Gastroesophageal sphincter (tissue), 4 donors: Measurements from ENCODE around the gene GOLGA6D. TPM values are rescaled to one million over a fixed set of nuclear protein-coding genes. Genes with fewer than 3 reads are reported as not detected.
"Not testable (repeated sequence)": the region's sequence is repeated elsewhere in the genome, so short reads cannot be mapped to it uniquely, and the experiment has no call there.

ENCODE experiments used
- ATAC-seq: fragments of 150-250 bp; one replicate; pipeline ENCODE4 v1.9.1; 2016; ENCODE audit warnings: mild to moderate bottlenecking, moderate library complexity
- H3K27ac ChIP-seq, 4 donors: fragments of 200-600 bp; sonication (generic) in 3 of 4; 1 replicate in 3 of 4; 2 replicates in 1 of 4; pipeline ENCODE4 v1.5.1; 2016 to 2019
- H3K27me3 ChIP-seq: fragments of 200-600 bp; sonication (generic); one replicate; pipeline ENCODE4 v1.5.1; 2019
- H3K36me3 ChIP-seq, 2 donors: fragments of 200-600 bp; sonication (generic); one replicate each; pipeline ENCODE4 v1.5.1; 2019; ENCODE audit warnings: control low read depth in 1 of 2
- H3K4me1 ChIP-seq, 3 donors: fragments of 200-600 bp; sonication (generic); 1 replicate in 2 of 3; 2 replicates in 1 of 3; pipeline ENCODE4 v1.5.1; 2016 to 2019; ENCODE audit warnings: control low read depth in 2 of 3
- H3K4me3 ChIP-seq, 2 donors: fragments of 200-600 bp; sonication (generic); one replicate each; pipeline ENCODE4 v1.5.1; 2019; ENCODE audit warnings: mild to moderate bottlenecking in 1 of 2, moderate library complexity in 1 of 2
- H3K9me3 ChIP-seq, 3 donors: fragments of 200-600 bp; sonication (generic); one replicate each; pipeline ENCODE4 v1.5.1; 2017 to 2019; ENCODE audit warnings: control low read depth in 2 of 3
- CTCF ChIP-seq, 4 experiments: fragments of 200-600 bp in 2 of 4; fragments of 450-650 bp in 2 of 4; sonication (generic) in 1 of 4; IDR thresholded peaks; one replicate each; pipeline ENCODE4 v1.5.1; 2017 to 2019; ENCODE audit warnings: antibody characterized with exemption in 4 of 4, mild to moderate bottlenecking in 2 of 4, moderate library complexity in 2 of 4
- EP300 ChIP-seq: sonication (generic); formaldehyde crosslinking; IDR thresholded peaks from one replicate; pipeline ENCODE4 v1.6.1; 2017; ENCODE audit warnings: antibody characterized with exemption, mild to moderate bottlenecking
- POLR2A ChIP-seq, 2 donors: fragments of 450-650 bp; IDR thresholded peaks; one replicate each; pipeline ENCODE4 v1.6.1; 2017; ENCODE audit warnings: antibody characterized with exemption in 2 of 2, mild to moderate bottlenecking in 2 of 2, moderate library complexity in 1 of 2
- POLR2AphosphoS5 ChIP-seq: sonication (generic); formaldehyde crosslinking; IDR thresholded peaks from one replicate; pipeline ENCODE4 v1.6.1; 2017; ENCODE audit warnings: antibody characterized with exemption
- WGBS, 2 donors: methylation state at CpG; one replicate each; pipeline ENCODE4 v1.1.5; 2018; ENCODE audit warnings: low coverage in 1 of 2; 5-methylcytosine and 5-hydroxymethylcytosine counted together
- total RNA-seq, 4 donors: library from RNA; depleted of rRNA; stranded (reverse); fragments of >200 nt; gene quantifications; one replicate each; pipeline ENCODE4 v1.1.0, GENCODE V29; 2016

GOLGA6D gene
- total RNA-seq, 4 donors from 2014 or later = not detected

- TF ChIP-seq CTCF (IDR thresholded peaks at IDR 0.05) (no peak), POLR2A (IDR thresholded peaks at IDR 0.05) (no peak), POLR2AphosphoS5 (no peak), EP300 (no peak)
- ATAC-seq = no peak
- 89 to 100% methylated on average over 1 to 3 of the region's 11 CpGs for WGBS, 2 donors
Measured at GRCh38 chr15:75235760-75236729, 46.6 kb upstream of the GOLGA6D start.

GRCh38 chr15:75237316-75237982, 45.2 kb upstream of the GOLGA6D start:
- Histone ChIP-seq H3K4me1 (no peaks in the 10 kb centered on the region), H3K4me3 (no peak overlapping the region), H3K36me3 (no peaks in the 10 kb centered on the region), H3K27ac (no peak overlapping the region), H3K27me3 (peaks cover 52% of the 10 kb centered on the region), H3K9me3 (no peaks in the 10 kb centered on the region)
- ATAC-seq = no peak
- TF ChIP-seq CTCF (IDR thresholded peaks at IDR 0.05) = no peak
- no peak for TF ChIP-seq POLR2A (IDR thresholded peaks at IDR 0.05)
- TF ChIP-seq EP300 = no peak
- no peak for TF ChIP-seq POLR2AphosphoS5
- WGBS, 2 donors = no CpG with 5 or more reads among the region's 11 CpGs

More at GRCh38 chr15:75235760-75236729, 46.6 kb upstream of the GOLGA6D start:
- Histone ChIP-seq H3K4me3 (no peak overlapping the region), H3K27ac (no peak overlapping the region), H3K4me1 (no peaks in the 10 kb centered on the region), H3K36me3 (no peaks in the 10 kb centered on the region), H3K27me3 (peaks cover 62% of the 10 kb centered on the region), H3K9me3 (no peaks in the 10 kb centered on the region)

DNA sequence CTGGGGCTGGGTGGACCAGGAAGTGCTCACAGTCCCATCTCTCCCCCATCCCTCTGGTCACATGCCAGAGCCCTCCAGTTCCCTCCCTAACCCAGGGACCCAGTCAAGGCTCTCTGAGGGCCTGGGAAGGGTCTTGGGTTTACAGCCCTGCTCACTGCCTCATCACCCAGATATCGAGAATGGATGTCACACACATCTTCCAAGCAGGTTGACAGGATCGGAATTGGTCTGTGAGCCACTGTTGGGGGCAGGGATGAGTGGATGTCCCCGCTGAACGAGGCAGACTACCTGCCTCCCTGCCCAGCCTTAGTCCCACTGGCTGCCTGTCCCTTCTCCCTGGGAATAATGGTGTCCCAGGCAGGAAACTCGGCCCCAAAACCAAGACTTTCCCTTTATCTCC, 44.5 kb upstream of the GOLGA6D start:
- Histone ChIP-seq H3K4me1 (no peaks in the 10 kb centered on the region), H3K27ac (no peak overlapping the region), H3K4me3 (no peak overlapping the region), H3K9me3 (no peaks in the 10 kb centered on the region), H3K27me3 (peaks cover 45% of the 10 kb centered on the region), H3K36me3 (no peaks in the 10 kb centered on the region)
- ATAC-seq = no peak
- TF ChIP-seq POLR2A (IDR thresholded peaks at IDR 0.05) (no peak), POLR2AphosphoS5 (no peak), EP300 (no peak), CTCF (IDR thresholded peaks at IDR 0.05) (no peak)
- 67% methylated on average over 1 of the region's 5 CpGs; no CpG with 5 or more reads in 1 of the 2 donors for WGBS, 2 donors

GRCh38 chr15:75245741-75246140, 36.9 kb upstream of the GOLGA6D start:
- peaks cover 26% of the 10 kb centered on the region for H3K27me3 ChIP-seq
- not testable (repeated sequence) for H3K9me3 ChIP-seq, H3K4me3 ChIP-seq, H3K4me1 ChIP-seq, H3K27ac ChIP-seq, ATAC-seq, H3K36me3 ChIP-seq
- no CpG with 5 or more reads among the region's 1 CpG for WGBS, 2 donors

DNA sequence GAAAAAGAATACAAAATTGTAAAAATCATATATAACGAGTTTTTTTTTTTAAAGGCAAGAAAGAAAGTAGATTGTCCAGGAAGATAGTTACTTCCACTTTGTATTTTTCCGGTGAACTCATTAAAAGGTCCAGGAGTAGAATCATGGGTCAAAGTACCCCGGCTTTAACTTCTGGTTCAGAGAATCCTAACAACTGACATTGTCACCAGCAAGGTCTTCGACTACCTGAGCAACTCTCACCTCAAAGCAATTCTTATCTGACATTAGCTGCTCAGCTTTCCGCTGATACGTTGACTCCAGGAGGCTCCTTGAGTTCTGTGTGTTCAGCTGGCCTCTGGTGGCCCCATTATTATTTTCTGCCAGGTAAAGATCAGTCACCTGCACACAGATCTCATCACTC, 33.6 kb upstream of the GOLGA6D start:
- not testable (repeated sequence) for H3K4me3 ChIP-seq, ATAC-seq, H3K4me1 ChIP-seq, H3K9me3 ChIP-seq, H3K36me3 ChIP-seq, H3K27ac ChIP-seq
- WGBS, 2 donors = 54% methylated on average over 3 to 6 of the region's 6 CpGs
- H3K27me3 ChIP-seq = peaks cover 40% of the 10 kb centered on the region
